ENCODE measurements around the gene FBH1.

The FBH1 gene

DNA sequence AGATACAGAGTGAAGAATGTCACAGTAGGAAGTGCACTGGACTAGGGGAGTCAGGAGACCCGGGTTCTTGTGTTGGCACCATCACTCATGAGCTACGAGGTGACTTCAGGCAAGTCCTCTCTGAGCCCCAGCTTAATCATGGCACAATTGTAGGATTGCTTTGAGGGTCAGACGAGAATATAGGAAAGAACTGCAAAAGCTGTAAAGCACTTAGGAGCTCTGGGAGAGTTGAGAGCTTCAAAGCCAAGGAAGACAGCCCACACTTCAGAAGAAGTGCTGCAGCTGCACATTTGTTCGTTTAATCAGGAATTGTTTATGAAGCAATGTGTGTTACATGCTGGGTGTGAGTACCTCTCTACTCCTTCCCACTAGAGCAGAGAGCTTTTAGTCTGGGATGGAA, 4.4 kb downstream of the FBH1 start:
- TF ChIP-seq, protein P1, sequence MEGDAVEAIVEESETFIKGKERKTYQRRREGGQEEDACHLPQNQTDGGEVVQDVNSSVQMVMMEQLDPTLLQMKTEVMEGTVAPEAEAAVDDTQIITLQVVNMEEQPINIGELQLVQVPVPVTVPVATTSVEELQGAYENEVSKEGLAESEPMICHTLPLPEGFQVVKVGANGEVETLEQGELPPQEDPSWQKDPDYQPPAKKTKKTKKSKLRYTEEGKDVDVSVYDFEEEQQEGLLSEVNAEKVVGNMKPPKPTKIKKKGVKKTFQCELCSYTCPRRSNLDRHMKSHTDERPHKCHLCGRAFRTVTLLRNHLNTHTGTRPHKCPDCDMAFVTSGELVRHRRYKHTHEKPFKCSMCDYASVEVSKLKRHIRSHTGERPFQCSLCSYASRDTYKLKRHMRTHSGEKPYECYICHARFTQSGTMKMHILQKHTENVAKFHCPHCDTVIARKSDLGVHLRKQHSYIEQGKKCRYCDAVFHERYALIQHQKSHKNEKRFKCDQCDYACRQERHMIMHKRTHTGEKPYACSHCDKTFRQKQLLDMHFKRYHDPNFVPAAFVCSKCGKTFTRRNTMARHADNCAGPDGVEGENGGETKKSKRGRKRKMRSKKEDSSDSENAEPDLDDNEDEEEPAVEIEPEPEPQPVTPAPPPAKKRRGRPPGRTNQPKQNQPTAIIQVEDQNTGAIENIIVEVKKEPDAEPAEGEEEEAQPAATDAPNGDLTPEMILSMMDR (IDR thresholded peaks at IDR 0.05; ENCODE audit: low read depth, low read length): no peak

DNA sequence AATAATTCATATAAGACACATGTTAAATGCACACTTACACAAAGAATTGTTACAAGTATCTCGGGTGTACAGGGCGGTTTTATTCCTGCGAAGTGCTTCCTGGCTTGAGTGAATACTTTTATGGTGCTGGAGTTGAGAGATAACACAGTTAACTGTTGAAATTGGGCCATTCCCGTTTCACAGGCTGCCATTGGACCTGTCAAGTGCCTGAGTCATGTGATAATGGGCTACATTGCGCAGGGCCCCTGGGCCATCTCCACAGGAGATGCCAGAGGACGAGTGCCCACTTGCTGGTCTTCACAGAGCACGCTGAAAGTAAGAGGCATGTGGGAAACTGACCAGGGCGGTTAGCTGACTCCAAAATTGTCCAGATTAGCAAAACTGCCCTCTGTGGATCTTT, 4.8 kb downstream of the FBH1 start:
- no peak for DNase-seq (ENCODE audit: extremely low read depth, low read depth)
- TF ChIP-seq, protein P1 (IDR thresholded peaks at IDR 0.05; ENCODE audit: low read depth, low read length): no peak

More for the DNA sequence above, 4.4 kb downstream of the FBH1 start:
- DNase-seq (ENCODE audit: extremely low read depth, low read depth): no peak

DNA sequence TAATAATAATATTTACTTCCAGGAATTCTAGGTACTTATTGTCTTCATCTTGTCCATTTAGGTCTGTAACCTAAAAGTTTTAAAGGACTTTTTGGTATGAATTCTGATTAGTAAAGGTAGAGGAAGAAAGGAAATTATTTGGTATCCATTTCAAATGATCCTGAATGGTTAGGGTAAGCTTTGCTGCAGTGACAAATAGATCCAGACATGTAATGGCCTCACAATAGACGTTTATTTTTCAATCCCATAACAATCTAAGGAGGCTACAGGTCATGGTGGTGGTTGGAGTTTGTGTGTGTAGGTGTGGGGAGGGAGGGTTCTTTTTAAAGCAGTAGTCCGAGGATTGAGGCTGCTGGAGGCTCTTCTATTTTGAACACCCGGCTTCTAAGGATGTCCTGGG, 5.3 kb downstream of the FBH1 start:
- TF ChIP-seq, protein P1 (IDR thresholded peaks at IDR 0.05; ENCODE audit: low read depth, low read length): no peak
- DNase-seq (ENCODE audit: extremely low read depth, low read depth): no peak

DNA sequence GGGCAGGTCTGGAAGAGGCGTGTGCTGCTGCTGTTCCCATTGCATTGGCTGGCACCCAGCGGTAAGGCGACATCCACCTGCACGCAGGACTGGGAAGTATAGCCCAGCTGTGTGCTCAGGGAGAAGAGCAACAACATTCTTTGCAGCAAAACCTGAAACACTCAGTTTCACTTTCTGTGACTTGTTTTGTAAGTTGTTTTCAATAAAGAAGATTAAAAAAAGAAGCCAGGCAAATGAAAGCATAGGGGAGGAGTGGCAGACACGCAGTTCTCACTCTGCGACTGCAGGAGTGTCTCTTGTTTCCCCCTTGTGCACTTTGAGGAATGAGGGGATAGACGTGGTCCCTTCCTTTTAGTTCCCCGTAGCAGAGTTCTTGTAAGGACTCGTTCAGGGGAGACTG, 5.8 kb downstream of the FBH1 start:
- TF ChIP-seq, protein P1 (IDR thresholded peaks at IDR 0.05; ENCODE audit: low read depth, low read length): no peak
- DNase-seq (ENCODE audit: extremely low read depth, low read depth): no peak

DNA sequence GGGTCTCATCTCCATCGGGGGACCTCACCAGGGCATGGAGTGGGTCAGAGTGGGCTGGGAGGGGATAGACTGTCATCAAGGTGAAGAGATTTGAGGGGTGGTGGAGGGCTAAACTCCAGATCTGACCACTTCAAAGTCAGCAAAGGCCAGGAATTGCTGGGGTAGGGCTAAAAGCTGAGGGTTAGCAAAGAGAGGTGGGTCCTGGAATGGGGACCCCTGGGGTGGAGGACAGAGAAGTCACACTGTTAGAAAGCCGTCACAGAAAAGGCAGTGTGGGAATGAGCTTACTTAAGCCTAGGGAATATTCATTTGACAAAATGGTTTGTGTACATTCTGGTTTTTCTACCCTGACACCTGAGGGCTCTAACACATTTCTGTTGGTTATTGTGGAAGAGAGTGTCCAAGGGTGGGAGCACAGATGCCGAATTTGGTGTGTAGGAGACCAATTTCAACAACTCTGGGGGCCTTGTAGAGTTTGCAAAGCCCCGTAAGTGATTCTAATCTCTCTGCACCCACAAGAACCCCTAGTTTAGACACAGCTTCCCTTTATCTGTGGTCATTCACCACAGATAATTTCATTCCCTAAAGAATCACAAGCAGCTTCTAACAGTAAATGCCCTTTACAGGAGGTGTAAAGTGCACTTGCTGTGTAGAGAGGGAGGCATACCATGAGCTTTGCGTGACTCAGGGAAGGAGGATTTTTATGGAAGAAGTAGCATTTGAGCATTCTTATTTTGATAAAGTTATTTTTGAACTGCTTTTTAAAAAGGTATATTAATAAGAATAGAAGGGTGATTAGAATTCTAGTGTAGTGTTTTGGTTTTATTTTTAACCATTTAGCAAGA, 6.4 kb downstream of the FBH1 start:
- TF ChIP-seq, protein P1 (IDR thresholded peaks at IDR 0.05; ENCODE audit: low read depth, low read length): no peak
- DNase-seq (ENCODE audit: extremely low read depth, low read depth): no peak

DNA sequence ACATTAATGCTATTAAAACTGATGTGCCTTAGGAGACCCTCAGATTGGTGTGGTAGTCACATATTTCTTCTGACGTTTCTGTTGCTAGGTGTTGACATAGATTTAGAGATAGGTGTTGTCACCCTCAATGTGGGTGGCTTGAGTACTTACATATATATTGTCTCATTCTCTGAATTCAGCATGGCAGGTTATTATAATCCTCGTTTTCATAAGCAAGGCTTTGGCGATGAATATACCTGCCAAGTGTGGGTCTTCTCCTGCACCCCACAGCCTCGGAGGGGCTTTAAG, 7.0 kb downstream of the FBH1 start:
- TF ChIP-seq, protein P1 (IDR thresholded peaks at IDR 0.05; ENCODE audit: low read depth, low read length): no peak
- DNase-seq (ENCODE audit: extremely low read depth, low read depth): no peak

- TF ChIP-seq, protein P1 (IDR thresholded peaks at IDR 0.05; ENCODE audit: low read depth, low read length): no peak
- DNase-seq (ENCODE audit: extremely low read depth, low read depth): no peak
Measured at GRCh38 chr10:5897504-5897903, 7.5 kb downstream of the FBH1 start.

Data from AG09319 (cell line).